Femur (tissue), 1 donor: ENCODE results near the gene TULP1.
A peak's percentile ranks its signal among the peaks of the same experiment; 100 is the strongest.

Experiments
- DNase-seq: peaks from one replicate; pipeline ENCODE4 v3.0.0-alpha.2; 2017

The TULP1 gene

DNA sequence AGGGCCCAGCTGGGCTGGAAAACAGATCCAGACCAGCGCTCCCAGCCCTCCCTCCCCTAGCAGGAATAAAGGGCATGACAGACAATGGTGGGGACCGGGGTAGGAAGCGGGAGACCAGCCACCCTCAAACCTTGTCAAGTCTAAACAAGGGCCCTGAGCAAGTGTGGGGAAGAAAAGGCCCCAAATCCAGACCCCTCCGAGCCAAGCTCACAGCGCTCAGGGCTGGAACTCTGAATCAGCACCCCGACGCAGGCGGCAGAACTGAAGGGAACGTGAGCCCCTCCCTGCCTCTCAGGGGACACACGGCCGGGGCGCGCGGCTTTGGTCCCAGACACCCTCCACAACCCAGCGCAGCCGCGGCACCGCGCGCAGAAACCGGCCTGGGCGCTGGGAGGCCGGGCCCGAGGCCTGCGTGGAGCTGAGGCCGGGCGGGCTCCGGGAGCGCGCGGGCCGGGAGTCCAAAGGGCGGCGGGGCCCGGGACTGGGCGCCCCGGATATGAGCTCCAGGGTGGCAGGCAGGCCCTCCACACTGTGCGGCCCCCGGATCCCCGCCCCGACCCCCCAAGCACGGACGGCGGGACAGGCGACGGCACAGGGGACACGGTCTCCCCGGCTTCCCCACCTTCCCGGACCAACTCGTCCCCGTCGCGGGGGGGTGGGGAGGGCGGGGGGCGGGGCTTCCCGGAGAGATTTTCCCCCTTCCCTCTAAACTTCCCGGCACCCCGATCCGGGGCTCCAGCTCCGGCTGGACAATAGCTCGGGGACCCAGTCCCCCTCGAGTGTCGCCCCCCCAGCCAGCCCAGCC is 16.5 kb downstream of the TULP1 start:
- DNase-seq, result peak; percentile 82

DNA sequence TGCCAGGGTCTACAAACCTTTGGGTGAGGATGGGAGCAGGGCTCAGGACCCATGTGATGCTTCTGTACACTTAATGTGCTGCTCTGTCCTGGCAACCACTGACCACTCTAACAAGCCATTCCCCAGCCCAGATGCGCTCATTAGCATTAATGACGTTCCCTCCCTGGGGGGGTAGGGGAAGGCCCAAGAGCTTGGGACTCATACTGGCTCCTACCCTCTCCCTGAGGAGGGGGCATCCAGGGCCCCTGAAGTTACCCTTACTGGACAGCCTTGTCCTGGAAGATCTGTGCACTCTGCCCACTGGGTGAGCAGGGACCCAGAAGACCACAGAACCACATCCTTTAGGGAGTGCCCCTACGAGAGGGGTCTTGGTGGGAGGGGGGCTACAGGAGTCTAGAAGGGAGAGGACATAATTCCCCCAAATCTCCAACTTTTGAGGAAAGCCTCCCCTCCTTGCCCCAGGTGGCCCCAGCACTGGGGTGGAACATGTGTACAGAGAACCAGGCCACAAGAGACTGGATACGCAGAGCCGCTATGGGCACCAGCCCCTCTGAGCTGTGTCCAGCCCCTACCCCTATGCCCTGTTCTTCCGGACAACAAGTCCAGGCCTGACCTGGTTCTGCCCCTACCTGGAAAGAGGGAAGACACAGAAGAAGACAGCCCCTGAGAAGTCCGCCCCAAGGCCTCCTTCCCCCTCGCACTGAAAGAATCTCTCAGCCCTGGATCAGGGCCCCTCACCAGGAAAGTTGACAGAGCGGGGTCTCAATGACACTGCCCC is 17.2 kb downstream of the TULP1 start:
- no peak for DNase-seq

DNA sequence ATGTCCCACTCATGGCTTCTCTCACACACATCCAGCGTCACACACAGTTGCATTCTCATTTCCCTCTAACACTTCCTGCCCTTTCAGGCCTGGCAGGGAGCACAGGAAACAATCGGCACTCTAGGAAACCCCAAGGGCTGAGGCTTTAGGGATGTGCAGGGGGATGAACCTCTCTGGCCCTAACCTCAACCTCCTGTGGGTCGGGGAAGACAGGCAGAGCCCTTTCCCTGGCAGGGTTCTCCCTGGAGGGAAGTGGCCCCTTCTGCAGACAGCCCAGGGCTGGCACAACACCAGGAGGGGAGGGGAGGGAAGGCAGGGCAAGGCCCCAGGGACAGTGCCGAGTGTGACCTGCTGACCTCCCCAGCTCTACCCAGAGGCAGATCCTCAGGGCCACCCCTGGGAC is 18.5 kb downstream of the TULP1 start:
- no peak for DNase-seq

DNA sequence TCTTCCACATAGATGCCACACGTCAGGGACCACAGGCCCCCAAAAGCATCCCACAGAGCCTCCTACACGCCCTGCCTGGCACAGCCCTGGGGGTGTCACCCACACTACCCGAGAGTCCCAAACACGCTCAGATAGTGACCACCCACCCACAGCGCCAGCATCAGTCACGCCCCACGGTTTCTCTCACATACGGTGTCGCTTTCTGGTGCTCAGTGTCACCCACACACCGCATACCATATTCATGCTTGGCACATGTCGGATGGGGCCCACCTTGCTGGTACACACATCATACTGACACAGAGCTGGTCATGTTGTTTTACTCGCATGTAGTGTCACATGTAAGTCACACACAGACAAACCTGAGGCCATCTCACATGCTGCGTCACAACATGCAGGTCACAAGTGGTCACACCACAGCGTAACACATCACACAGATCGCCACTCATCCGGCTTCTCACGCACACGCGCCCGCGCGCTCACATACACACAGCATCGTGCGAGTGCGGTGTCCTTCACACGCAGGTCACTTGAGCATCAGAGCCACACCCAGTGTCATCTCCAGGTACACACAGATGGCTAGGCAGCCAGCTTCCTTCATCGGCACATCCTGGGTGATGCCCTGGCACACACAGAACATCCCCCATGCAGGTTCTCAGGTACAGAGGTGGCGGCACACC is 19.3 kb downstream of the TULP1 start:
- DNase-seq, result no peak

DNA sequence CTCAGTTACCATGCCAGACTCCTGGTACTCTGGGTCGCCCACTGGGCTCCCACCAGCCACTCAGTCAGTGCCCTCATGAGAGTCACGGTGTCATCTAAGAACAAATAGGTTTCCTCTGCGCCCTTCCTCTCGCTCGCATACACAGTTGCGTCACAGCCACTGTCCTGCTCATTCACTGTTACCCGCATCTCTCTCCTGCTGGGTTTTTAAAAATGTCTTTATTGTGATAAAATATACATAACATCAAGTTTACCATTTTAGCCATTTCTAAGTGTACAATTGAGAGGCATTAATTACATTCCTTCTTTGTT is 19.8 kb downstream of the TULP1 start:
- no peak for DNase-seq

DNA sequence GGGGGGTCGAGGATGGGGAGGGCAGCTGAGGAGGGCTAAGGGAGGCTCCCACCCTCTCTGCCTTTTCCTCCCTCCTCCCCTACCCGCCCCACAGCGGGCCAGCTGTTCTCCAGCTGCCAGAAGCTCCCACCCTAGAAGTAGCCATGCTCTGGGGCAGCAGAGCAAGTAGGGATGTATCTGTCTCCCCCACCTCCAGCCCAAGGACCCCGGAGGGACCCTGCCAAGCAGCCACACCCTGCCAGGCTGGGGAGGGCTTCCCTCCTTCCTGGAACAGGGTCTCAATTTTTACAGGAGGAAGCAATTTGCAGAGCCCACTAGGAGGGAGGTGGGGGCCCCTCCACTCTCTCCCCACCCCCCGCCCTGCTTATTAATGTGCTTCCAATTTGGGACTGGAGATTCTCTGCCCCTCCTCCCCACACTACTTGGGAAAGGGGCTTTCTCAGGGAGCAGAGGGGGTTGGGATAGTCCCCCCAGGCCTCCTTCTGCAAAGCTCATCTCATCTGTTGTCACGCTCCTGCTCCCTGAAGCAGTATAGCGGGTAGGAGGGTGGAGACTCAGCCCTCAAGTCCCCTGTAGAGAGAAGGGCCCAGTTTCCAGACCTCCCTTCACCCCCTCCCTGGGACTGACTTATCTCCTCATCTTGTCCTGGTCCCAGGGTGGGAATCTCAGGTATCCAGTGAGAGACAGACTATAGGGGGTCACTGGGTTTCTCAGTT is 20.3 kb downstream of the TULP1 start:
- DNase-seq, result no peak

DNA sequence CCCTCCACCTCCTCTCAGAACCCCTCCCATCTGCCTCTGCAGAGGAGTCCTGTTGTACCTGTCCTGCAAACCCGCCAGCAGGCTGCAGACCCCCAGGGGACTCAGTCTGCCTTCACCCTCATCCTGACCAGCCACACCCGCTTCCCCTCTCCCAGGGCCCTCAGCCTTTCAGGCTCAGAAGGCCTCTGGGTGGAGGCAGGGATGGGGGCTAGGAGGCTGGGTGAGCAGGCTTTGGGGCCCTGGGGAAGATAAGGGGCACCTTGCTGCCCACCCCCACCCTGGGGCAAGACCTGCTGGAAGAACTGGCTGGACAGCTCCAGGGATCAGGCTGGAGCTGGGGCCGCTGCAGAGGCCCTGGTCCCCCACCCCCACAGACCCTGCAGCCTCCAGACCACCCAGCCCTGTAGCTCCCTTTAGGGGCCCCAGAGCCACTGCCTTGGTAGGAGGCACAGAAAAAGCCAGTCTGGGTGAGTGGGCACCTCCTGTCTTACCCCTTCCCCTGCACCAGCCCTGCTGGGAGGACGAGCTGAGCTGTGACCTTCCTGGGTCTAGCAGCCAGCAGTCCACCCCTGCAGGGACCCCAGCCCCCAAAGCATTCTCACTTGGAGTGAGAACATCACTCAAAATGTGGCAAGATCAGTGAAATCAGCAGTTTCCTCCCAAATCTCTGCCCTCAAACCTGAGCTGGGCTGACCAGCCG is 21.0 kb downstream of the TULP1 start:
- no peak for DNase-seq

DNA sequence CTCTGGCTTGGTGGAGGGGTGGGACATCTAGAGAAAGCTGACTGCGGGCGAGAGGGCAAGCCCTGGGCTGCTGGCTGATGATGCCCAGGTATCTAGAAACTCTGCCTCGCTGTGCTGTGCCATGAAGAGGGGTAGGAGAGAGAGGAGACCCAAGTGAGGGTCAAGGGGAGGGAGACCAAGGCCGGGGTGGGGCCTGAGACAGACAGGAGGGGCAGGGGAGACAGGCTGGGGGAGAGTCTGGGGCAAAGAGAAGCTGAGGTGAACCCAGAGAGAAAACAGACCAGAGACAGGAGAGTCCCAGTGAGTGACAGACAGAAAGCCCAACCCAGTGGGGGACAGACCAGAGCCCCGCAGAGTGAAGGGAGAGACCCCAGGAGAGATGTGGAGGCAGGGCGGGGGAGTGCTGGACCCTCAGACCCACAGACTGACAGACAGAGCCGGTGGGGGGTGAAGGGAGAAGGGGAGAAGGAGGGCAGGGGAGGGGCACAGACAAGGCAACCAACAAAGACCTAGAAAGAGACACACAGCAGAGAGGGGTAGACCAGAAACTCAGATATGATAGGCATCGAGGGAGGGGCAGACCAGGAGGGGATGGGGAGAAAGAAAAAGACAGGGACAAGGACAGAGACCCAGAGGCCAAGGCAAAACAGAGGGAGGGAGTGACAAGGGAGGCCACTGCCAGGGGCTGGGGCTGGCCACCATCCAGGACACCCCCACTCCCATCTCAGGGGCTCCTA is 21.7 kb downstream of the TULP1 start:
- DNase-seq, result no peak

DNA sequence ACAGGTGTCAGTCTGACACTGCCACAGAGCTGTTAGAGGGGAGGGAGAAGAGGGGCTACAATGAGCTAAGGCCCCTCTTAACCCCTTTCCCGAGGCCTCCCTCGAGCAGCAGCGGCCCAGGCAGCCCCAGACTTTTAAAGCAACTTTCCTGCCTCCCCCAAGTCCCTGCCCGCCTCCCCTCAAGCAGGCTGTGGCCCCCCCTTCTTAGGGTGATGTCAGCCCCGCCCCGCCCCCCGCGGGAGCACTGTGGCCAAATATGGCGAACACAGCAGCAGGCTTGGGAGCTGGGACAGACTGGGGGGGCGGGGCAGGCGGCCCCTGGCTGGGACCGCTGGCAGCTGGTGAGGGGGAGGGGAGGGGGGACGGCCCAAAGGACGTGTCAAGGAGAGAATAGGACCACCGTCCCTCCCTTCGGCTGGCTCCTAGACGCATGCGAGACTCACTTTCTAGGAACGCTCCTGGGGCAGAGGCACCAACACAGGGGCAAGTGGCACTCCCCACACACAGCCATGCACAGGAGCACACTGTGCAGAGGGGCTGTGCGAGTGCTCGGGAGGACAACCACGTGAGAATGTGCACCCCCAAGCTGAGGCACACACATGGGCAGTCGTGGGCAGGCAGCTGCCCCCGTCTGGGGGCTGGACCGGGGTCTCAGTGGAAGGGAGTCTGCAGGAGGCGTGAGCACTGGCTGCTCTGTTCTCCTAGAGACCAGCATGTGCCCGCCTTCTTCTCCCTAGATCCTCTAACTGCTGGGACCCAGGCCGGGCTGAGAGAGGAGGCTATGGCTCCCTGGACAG is 22.5 kb downstream of the TULP1 start:
- DNase-seq, result peak; percentile 90

DNA sequence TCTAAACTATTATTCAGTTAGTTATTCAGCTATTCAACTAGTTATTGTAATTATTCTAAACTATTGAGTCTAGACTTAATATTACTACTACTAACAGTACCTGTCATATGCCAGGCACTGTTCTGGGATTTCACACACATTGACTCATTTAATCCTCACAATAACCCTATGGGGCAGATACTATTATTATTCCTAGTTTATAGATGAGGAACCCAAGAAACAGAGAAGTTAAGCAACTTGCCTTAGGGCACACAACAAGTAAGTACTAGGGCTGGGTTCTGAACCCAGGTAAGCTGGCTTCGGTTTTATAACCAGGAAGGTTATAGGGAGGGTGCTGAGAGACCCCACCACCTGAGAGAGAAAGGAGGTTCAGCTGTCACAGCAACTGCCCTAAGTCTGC is 23.6 kb downstream of the TULP1 start:
- DNase-seq, result no peak

DNA sequence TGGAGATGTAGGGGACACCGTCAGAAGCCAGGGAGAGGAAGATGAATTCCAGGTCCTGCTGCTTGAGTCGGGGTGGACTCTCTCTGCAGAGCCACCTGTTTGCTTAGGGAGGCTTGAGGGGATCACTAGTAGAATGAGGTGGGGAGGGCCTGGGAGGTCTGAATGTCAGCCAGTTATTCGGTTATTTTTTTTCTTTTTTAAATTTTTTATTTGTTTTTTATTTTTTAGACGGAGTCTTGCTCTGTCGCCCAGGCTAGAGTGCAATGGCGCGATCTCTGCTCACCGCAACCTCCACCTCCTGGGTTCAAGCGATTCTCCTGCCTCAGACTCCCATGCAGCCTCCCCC is 24.2 kb downstream of the TULP1 start:
- DNase-seq, result no peak

DNA sequence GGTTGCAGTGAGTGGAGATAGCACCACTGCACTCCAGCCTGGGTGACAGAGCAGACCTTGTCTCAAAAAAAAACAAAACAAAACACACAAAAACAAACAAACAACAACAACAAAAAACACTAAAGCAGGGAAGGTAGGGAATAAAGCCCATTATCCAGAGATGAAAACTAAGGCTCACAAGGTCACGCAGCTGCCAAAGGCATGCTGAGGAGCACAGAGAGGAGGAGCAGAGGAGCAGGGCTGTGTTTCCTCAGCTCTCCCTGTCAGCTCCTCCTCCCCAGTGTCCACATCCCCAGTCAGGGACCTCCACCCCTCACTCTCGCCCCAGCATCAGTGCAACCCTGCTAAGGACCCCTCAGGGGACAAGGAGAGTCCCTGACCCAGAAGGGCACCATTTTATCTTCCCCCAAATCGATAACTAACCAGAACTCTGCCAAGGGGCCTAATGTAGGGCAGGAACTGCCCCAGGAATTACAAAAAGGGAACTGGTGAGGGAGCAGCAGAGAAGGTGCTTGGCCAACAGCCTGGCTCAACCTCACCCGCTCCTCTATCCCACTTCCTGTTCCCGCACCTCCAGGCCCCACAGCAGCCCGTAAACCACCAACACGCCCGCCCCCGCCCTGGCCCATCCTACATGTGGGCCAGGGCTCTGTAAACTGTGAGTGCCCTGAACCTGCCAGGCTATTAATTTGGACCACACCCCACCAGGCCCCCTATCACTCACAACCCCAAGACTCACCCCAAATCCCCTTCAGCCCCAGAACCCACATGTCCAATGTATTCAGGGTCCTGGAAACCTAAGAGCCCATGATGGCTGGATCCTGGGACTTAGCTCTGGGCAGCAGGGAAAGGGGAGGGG is 24.8 kb downstream of the TULP1 start:
- no peak for DNase-seq

DNA sequence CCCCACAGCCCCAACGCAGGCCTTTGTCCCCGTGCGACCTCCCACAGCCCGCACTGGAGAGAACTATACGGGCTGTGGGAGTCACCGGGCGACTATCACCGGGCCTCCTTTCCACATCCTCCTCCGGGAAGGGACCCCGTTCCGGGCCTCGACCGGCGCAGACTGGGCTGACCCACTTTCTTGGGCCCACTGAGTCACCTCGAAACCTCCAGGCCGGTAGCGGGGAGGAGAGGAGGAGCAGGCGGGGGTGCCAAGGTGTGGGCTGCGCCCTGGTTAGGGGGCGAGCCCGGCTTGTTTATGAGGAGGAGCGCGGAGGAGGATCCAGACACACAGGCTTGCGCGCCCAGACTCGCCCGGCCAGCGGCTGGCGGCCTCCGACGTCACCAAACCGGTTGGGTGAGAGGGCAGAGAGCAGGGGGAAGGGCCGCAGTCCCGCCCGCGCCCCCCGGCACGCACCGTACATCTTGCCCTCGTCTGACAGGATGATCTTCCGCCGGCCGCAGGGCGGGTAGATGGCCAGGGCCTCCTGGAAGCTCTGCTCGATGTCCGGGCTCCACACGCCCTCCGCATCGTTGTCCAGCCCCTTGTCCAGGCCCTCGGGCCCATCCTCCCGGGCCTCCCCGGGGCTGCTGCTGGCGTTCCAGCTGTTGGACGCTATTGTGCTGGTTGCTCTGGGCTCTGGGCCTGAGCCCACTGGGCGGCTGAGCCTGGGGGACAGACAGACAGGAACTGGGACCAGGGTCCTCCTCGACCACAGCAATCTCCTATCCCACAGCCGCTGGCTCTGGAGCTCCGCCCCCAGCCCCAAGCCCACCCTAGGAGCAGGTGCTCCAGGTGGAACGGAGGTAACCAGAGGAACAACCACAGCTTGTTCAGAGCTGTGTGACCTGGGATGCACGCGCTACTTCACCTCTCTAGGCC is 26.4 kb downstream of the TULP1 start:
- no peak for DNase-seq

DNA sequence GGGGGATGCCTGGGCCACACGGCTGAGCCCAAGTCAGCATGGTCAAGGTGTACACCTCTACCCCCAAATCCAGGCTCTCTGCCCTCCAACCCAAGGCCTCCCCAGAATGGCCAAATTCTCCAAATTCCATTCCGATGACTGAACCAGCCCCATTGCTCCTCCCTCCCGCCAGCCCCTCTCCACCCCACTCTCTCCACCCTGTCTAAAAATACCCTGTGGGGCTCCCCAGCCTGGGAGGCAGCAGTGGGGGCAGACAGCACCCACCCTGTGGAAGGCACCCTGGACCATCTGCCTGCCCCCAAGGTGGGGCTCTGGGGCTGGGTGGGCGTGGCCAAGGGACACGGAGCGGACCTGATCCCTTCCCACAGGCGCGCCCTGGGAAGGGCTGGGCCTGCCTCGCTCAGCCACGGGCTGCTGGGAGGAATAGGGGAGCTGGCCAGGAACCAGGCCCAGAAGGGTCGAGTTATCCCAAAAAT is 27.3 kb downstream of the TULP1 start:
- DNase-seq, result no peak

DNA sequence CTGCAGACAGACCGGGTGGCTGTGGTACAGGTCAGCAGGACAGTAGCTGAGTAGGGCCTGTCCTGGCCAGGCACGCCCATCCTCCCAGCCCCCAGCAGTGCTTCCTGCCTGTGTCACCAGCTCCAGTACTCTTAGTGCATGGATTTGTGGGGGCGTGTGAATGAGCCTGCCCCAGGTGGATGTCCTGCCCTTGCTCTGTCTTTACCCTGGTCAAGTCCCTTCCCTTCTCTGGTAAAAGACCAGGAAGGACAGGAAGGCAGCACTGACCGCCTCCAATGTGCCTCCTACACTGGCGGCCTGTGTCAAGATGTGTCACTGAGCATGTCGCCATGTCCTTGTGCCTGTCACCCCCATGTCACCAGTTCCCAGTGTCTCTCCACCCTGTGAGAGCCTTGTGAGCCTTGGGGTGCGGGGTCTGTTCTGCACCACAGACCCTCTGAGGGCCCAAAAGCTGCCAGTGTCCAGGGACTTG is 27.7 kb downstream of the TULP1 start:
- no peak for DNase-seq

DNA sequence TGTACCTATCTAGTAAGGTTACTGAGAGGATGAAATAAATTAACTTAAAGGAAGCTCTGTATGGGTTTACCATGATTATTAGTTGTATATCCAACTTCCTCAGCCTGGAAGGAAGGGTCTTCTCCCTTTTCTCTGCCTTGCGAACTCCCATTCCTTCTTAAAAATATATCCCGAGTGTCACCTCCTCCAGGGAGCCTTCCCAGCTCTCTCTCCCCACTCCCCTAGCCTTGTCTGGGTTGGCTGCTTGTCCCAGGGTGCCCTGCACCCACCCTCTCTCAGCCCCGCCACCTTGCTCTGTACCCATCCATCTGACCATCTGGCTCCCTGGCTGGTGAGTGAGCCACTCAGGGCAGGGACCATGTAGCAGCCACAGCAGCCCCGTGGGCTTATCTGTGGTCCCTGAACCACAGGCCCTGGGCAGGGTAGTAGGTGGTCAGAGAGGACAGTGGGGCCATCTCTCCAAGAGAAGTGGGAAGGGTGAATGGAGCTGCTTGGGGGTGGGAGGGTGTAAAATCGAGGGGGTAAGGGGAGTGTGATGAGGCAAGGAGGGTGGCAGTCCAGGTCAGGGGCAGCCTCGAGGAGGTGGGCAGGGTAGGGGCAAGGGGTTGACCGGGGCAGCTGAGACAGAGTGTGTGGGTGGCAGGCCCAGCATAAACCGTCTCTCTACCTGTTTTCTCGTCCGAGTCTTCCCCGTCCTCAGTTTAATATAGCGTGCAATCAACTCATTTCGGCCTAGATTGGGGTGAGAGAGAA is 28.6 kb downstream of the TULP1 start:
- no peak for DNase-seq

DNA sequence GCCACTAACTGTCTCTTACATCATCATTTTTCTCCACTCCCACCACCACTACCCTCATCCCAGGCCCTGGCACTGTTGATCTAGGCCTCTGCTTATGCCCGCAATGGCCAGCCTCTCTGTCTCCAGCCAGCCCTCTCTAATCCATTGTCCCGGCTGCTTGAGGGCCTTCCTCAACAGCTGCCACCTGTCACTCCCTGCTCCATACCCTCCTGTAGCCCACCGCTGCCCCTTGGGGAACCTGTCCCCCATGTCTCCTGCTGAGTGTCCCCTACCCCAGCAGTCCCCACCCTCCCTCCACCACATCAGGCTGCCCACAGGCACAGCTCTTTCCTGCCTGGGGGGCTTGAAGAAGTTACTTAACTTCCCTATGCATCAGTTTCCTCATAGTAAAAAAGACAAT is 29.2 kb downstream of the TULP1 start:
- no peak for DNase-seq

DNA sequence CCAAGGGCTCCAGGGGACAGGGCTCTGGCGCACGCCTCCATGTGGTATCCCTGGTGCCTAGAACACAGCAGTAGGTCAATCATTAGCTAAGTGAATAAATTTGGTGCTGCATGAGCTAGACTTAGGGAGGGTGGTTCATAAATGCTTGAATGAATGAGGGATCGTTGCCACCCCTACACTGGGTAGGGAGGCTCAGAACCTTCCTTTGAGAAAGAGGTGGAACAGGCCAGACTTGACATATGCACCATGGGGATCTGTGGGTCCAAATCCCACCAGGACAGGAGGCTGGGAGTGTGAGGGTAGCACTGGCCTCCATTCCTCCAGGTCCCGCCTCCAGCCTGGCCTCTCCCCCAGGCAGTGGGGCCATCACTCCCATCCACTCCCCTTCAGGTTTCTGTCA is 29.6 kb downstream of the TULP1 start:
- DNase-seq, result no peak
